HFF-Myc (cell line): ENCODE measurements around the gene GFOD1.

Source experiments
- DNase-seq: peaks from one replicate; pipeline ENCODE4 v3.0.0-alpha.2; 2011; ENCODE audit warnings: low read depth; ENCODE audit errors: extremely low read depth
- H3K4me3 ChIP-seq: replicated peaks from 2 replicates; pipeline ENCODE4 v1.5.1; 2011; ENCODE audit warnings: low read depth, mild to moderate bottlenecking, control low read depth, low read length
- TF ChIP-seq, protein P1 (sequence below): IDR thresholded peaks from 2 replicates; pipeline ENCODE4 v1.5.1; 2012; ENCODE audit warnings: mild to moderate bottlenecking, low read depth, low read length, control low read depth; ENCODE audit errors: missing control alignments

GFOD1 gene

DNA sequence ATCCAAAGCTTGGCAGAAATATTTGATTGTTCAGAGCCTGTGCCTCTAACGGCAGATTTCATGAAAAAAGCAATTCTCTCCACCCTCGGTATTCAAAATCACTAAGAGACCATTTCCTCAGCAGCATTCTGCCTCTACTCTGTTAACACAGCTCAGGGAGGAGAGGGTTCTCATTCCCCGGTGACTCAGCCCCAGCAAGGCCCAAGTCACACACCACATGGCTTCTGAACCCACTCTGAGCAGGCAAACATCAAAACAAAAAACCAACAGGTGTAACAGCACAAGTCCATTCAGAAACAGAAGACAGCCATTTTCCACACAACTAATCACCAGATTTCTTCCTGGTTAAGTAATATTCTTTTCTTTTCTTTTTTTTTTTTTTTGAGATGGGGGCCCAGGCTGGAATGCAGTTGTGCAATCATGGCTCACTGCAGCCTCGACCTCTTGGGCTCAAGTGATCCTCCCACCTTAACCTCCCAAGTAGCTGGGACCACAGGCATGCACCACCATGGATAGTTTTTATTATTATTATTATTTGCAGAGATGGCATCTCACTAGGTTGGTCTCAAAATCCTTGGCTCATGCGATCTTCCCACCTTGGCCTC, 55.4 kb downstream of the GFOD1 start:
- DNase-seq, result no peak
- TF ChIP-seq, protein P1, sequence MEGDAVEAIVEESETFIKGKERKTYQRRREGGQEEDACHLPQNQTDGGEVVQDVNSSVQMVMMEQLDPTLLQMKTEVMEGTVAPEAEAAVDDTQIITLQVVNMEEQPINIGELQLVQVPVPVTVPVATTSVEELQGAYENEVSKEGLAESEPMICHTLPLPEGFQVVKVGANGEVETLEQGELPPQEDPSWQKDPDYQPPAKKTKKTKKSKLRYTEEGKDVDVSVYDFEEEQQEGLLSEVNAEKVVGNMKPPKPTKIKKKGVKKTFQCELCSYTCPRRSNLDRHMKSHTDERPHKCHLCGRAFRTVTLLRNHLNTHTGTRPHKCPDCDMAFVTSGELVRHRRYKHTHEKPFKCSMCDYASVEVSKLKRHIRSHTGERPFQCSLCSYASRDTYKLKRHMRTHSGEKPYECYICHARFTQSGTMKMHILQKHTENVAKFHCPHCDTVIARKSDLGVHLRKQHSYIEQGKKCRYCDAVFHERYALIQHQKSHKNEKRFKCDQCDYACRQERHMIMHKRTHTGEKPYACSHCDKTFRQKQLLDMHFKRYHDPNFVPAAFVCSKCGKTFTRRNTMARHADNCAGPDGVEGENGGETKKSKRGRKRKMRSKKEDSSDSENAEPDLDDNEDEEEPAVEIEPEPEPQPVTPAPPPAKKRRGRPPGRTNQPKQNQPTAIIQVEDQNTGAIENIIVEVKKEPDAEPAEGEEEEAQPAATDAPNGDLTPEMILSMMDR, result no peak
- no peak overlapping the region for H3K4me3 ChIP-seq

DNA sequence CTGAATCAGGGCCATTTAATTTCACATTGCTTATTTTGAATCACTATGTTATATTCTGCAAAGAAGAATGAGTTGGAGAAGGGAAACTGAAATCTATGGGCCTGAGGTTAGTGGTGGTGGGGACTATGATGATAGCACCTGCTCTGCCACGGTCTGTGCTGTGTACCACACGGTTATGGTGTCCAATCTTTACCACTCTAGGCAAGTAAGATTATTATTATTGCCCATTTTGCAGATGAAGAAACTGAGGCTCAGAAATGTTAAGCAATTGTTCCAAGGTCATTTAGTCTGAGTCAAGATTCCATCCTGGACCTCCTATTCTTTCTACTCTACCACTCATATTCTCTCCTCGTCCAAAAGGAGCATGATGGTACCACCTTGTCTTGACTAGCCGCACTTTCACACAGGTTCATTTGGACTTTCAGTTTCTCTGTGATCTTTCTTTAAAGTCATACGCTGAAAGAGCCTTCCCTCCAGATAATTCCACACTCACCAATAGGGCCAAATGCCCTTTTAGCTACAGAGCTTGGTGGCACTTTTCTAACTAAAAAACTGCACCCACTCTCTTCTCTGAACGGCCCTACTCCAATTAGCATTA, 56.2 kb downstream of the GFOD1 start:
- TF ChIP-seq, protein P1, result no peak
- no peak for DNase-seq
- H3K4me3 ChIP-seq, result no peak overlapping the region

DNA sequence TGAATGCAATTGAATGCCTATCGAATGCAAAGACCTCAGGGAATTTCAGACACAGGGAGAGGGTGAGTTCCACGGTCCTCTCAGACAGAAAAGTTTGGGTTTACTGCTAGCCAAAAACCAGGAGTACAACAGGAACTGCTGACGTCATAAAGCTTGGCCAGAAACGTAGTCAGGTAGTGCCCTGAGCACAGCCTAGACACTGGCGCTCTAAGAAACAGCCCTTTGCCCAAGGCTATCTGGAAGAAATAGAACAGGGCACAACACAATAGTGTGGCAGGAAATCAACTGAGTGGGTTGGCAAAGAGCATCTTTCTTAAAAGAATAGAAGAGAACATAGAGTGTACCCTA, 58.0 kb downstream of the GFOD1 start:
- H3K4me3 ChIP-seq, result no peak overlapping the region
- DNase-seq, result no peak
- TF ChIP-seq, protein P1, result no peak

DNA sequence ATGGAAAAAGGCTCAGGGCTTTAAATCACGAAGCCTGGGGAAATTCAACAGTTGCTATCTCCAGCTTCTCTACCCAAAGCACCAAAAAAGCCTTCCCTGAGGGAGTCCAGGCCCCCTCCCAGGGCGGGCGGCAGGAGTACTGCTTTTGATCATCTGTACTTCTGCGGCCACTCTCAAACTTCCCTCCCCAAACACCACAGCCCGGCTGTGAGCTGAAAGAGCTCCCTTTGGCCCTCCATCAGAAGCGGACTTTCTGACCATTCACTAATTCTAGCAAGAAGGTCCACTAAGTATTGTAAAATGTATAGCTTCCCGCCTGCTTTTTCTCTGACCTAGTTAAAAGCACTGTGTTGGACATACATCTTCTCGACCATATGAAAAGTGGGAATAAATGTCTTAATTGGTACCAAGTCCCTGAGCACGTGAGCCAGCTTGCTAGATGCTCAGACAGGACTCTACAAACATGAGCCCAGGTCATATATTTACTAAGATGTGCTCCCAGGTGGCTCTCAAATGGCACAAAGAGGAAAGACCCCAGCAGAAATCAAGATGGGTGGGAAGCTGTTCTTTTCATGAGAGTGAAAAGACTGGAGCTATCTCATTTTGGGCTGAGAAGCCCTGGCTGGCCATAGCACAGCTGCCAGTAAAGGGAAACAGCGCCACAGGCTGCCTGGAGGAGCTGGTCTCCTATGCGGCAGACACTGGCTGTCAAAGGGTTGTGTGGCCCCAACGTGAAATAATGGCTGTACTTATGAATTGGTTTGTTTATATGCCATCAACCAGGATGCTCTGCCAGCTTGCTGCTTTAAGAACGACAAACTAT, 58.6 kb downstream of the GFOD1 start:
- no peak for DNase-seq
- no peak overlapping the region for H3K4me3 ChIP-seq
- TF ChIP-seq, protein P1, result no peak

DNA sequence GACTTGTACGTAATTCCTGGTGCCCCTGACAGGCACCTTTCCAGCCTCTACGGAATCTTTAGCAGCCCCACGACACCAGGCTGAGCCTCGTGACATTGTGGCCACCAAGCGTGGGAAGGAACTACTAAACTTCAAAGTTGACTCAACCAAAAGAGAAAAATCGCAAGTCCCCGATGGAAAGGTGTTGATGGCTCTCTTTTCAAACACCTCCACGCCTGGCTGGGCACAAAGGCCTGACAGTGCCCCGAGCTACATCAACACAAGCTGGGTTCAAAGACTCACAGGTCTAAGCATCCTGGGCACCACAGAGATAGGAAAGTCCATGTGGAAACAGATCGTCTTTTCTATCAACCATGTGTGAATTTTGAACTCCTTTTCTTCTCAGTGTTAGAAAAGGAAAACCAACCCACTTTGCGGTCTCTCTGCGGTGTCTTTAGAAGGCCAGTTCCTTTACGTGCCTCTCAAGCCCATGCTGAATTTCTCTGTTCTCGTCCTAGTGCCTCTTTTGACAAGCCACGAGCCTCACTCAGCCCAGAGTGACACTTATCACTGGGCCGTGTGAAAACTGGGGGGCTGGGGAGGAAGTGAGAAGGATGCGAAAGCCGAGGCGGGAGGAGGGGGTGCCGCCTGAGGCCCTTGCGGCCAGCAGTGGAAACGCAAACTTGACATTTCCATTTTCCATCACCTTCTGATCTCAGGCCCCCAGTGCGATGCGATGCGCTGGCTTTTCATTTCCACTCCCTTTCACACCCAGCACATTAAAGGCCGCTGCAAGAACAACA, 59.4 kb downstream of the GFOD1 start:
- H3K4me3 ChIP-seq, result no peak overlapping the region
- TF ChIP-seq, protein P1, result no peak
- DNase-seq, result no peak

DNA sequence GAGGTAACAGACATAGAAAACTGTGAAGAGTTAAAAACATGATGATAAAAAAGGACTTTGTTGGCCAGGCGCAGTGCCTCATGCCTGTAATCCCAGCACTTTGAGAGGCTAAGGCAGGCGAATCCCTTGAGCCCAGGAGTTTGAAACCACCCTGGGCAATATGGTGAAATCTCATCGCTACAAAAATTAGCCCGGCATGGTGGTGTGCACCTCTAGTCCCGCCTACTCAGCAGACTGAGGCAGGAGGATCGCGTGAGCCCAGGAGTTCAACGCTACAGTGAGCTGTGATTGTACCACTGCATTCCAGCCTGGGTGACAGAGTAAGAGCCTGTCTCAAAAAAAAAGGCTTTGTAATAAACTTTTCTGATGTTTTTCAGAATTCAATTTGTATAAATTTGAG, 60.1 kb downstream of the GFOD1 start:
- no peak overlapping the region for H3K4me3 ChIP-seq
- no peak for DNase-seq
- TF ChIP-seq, protein P1, result no peak
